ENCODE measurements around the gene DBF4.

DNA sequence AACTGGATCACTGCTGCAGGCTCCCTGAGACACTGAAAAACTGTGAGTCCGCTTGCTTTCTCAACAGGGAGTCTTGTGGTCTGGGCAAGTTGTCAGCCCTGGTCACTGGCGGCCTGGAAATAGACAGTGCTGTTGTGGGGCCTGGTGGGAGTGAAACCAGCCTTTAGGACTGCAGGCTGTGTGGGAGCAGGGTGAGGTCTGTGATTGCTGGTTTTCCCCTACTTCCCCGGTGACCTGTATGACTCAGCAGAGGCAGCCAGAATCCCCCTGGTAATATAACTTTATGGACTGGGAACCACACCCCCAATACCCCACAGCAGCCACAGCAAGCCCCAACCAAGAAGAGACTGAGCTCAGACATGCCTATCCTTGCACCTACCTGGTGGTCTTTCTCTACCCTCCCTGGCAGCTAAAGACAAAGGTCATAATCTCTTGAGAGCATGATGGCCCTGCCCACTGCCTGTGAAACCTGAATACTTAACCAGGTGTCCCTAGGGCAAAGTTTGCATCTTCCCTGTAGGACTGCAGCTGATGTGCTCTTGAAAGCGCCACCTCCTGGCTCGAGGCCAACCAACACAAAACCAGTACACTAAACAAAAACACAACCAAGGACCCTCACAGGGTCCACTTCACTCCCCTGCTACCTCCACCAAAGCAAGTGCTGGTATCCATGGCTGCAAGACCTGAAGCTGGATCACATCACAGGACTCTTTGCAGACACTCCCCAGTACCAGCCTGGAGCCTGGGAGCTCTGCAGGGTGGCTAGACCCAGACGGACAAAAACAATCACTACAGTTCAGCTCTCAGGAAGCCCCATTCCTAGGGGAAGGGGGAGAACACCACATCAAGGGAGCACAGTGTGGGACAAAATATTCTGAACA is 50.5 kb downstream of the DBF4 start:
- TF ChIP-seq POLR2A (IDR thresholded peaks at IDR 0.05; ENCODE audit: low read depth, low read length) = peak; percentile 82
- TF ChIP-seq POLR2AphosphoS5 (IDR thresholded peaks at IDR 0.05; ENCODE audit: low read depth, low read length) = peak; percentile 89
- TF ChIP-seq TAF1 (IDR thresholded peaks at IDR 0.05; ENCODE audit: borderline replicate concordance, low read depth, low read length) = peak; percentile 92; the same call in 1 of the 2 replicates
